Measurements from ENCODE around the gene ABLIM1.

ABLIM1 gene

GRCh38 chr10:114478281-114478680, 179.8 kb downstream of the ABLIM1 start:
- no peak overlapping the region for H3K4me3 ChIP-seq (ENCODE audit: low read depth, low read length)
- no peak for TF ChIP-seq CTCF (IDR thresholded peaks at IDR 0.05; ENCODE audit: borderline replicate concordance, insufficient read depth, low read depth, low read length)

DNA sequence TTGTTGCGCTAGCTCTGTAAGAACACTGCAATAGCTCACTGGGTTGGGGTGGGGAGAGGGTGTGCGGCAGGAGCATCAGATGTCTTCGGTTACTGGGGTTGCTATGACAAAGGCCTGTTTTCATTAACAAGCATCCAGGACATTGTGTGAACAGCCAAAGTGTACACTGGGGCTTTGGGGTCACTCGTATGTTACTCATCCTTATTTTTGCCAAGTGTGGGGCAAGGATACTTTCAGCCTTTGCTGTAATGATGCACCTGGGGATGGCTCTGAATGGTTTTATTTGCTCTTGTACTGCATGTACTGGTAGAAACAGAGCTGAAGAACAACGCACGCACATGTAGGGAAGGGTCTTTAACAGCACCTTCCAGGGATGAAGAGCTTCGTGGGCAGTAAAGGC, 180.8 kb downstream of the ABLIM1 start:
- no peak overlapping the region for H3K4me3 ChIP-seq (ENCODE audit: low read depth, low read length)
- no peak for TF ChIP-seq CTCF (IDR thresholded peaks at IDR 0.05; ENCODE audit: borderline replicate concordance, insufficient read depth, low read depth, low read length)

GRCh38 chr10:114474989-114475388, 183.1 kb downstream of the ABLIM1 start:
- H3K4me3 ChIP-seq (ENCODE audit: low read depth, low read length) = no peak overlapping the region
- no peak for TF ChIP-seq CTCF (IDR thresholded peaks at IDR 0.05; ENCODE audit: borderline replicate concordance, insufficient read depth, low read depth, low read length)

GRCh38 chr10:114473776-114474175, 184.3 kb downstream of the ABLIM1 start:
- H3K4me3 ChIP-seq (ENCODE audit: low read depth, low read length) = no peak overlapping the region
- TF ChIP-seq CTCF (IDR thresholded peaks at IDR 0.05; ENCODE audit: borderline replicate concordance, insufficient read depth, low read depth, low read length) = no peak

DNA sequence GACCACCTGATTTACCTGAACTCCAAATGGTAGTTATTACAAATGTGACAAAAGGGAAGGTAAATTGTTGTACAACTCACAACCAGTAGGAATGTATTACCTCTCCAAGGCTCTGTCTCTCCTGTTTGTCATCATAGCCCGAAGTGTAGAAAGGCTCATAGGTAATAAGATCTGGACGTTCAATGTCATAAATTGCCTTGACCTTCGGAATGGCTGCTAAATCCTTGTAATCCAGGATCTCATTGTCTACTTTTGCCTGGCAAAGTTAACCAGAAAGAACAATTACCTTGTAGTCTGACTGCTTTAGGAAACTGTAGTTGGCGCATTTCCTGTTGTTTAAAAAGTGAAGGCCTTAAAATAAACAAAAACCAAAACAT, 185.2 kb downstream of the ABLIM1 start:
- TF ChIP-seq CTCF (IDR thresholded peaks at IDR 0.05; ENCODE audit: borderline replicate concordance, insufficient read depth, low read depth, low read length) = no peak
- no peak overlapping the region for H3K4me3 ChIP-seq (ENCODE audit: low read depth, low read length)

DNA sequence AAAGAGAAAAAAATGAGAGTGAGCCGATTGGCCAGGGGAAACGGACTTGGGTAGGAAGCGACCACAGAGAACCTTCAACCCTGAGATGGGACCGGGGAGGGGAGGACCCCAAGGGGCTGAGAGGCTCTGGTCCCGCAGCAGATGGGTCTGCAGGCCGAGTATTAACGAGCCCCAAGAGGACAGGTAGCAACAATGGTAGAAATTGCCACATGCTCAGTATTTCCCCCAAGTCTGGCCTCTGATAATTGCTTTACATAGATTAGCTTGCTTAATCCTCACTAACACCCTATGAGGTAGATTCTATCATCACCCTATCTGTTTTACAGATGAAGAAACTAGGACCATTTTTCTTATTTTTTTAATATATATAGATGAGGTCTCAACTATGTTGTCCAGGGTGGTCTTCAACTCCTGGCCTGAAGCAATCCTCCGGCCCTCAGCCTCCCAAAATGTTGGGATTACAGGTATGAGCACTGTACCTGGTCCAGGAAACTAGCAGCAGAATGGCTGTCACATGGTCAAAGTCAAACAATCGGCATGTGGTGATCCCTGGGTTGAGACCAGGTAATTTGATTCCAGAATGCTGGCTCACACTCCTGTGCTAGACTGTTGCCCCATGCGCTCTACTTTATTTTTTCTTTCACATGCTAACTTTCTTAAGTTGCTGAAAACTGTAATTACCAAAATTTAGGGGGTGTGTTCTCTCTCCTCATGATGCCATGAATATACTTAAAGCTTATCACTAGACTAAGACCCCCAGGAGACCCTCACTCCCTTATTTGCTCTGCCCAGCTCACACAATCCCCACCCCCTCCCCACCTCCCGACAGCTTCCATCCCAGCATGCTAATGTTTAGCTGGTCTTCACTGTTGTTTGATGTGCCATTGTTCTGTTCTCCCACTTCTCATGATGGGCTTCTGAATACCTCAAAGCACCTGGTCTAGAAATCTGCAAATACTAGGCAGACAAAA, 185.9 kb downstream of the ABLIM1 start:
- no peak for TF ChIP-seq CTCF (IDR thresholded peaks at IDR 0.05; ENCODE audit: borderline replicate concordance, insufficient read depth, low read depth, low read length)
- H3K4me3 ChIP-seq (ENCODE audit: low read depth, low read length) = no peak overlapping the region

Data from GM12875 (cell line).